Stimulated activated naive CD8-positive, alpha-beta T cell treated with anti-CD3 and anti-CD28 coated beads, Interleukin-15, Interleukin-2, amounts not matched to agents 100 U/mL and 50 U/mL, for 24 hours (primary cell): Measurements from ENCODE around the gene HEMK1.
A peak's percentile ranks its signal among the peaks of the same experiment; 100 is the strongest.

Experiments used
- ATAC-seq: fragments of 150-1000 bp; cut with Tn5 transposase; one replicate; pipeline ENCODE4 v1.10.0; 2021
- DNase-seq: peaks from one replicate; pipeline ENCODE4 v3.0.0; 2021

Gene HEMK1

DNA sequence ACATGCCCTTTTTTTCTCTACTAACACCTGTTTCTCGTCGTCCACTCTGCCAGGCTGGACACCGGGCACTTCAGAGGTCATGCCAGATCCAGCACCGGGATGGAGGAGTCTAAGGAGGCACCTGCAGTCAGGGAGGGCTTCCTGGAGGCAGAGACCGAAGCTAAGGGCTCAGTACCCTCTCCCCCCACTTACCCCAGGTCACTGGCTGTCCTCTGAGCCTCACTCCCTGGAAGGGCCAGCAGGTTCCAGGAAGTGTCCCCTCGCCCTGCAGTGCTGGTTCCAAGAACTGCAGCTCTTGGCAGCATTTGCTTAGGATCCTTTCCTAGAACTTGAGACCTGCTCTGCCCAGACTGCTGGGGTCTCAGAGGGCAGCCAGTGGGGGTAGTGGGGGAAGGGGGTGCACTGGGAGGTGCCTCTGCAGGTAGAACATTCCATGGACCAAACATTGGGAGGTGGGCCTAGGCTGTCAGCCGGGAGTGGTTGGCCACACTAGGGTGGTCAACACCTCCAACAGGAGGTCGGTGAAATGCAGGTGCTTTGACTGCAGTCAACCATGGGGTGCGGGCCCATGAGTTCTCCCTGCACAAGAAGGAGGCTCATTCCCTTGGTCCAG, 30.9 kb downstream of the HEMK1 start:
- ATAC-seq (no peak), DNase-seq (peak; percentile 56)

DNA sequence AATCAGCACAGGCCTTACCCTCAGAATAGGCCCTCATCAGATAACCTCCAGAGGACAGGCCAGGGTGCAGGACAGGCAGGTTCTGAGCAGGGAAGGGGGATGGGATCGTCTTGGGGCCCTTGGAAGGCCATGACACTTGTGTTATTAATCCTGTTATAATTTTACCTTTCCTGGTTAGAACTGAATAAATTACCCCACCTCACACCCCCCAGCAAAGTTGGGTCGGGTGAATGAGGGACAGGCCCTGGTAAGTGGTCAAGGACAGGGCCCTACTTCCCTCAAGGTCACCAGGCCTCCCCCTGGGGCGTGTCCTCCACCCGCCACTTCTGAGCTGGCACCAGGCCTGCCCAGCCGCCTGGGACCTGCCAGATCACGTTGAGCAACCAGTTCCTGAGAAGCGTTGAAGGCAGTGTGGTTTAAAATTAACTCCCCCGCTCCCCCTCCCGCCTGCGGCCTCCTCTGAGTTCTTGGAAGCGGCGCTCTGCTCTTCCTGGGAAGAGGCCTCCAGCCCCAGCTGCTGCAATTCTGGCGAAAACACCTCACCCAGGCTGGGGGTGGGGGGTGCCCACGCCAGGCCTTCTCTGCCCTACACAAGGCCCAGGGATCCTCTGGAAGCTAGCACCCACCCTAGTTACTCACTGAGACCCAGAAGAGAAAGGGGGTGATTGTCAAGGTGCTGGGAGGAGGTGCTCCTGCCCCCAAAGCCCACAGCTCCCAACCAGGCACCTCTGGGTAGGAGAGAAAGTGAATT, 31.7 kb downstream of the HEMK1 start:
- DNase-seq: peak; percentile 90

DNA sequence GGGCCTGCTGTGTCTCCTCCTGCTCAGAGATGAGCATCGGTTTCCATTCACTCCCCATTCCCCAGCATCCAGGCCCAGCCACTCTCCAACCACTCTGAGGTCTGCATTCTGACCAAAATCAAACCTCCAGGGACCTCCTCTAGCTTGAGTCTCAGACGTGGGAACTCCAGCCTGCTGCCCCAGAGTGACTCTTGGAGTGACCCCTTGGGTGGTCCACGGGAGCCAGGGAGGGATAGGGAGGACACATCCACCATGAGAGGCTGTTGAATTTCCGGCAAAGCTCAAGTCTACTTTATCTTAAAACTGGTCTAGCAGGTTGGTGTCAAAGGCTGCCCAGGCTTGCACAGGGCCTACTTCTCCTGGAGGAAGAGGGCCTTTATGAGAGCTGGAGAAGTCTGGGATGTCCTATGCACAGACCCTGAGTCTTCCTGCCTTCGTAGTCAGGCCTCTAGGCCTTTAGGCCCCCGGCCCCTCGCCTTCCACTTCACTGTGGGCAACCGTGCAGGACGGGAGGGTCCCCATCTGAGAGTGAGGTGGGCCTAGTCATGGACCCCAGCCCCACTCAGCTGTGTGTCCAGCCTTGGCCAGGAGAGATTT, 33.4 kb downstream of the HEMK1 start:
- DNase-seq (no peak), ATAC-seq (no peak)

More for the DNA sequence above, 31.7 kb downstream of the HEMK1 start:
- ATAC-seq: peak; percentile 67

DNA sequence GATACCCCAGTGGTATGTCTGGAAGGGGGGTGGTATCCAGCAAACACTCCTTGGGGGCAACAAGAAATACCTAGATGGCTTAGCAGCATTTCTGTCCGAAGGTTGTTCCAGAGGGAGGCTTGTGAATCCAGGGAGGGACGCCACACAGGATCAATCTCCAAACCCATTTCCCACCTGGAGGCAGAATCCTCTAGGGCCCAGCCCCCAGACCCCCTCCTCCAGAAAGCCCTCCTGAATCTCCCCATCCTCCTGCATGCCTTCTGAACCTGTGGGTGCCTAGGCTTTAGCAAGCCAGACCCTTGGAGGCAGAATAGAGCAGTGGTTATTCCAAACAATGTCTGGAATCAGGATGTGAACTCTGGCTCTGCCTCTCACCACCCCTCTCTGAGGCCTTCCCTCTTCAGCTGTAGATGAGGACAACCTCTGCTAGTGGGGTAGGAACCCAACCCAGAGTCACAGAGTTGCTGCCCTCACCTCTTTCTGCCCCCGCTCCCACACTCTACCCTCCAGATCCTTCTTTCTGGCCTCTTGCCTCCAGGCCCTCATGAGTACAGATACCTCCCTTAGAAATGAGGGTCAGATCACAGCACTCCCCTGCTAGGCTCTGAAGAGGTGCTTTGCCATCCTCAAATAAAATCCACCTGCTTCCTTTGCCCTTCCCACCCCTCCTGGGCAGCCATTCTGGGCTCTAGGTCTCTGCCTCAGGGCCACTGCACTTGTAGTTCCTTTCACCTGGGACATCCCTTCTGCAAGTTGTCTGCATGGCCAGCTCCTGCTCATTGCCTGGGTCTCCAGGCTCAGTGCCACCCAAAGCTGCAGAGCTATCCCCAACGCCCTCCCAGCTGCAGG, 34.2 kb downstream of the HEMK1 start:
- DNase-seq (peak; percentile 35), ATAC-seq (no peak)

DNA sequence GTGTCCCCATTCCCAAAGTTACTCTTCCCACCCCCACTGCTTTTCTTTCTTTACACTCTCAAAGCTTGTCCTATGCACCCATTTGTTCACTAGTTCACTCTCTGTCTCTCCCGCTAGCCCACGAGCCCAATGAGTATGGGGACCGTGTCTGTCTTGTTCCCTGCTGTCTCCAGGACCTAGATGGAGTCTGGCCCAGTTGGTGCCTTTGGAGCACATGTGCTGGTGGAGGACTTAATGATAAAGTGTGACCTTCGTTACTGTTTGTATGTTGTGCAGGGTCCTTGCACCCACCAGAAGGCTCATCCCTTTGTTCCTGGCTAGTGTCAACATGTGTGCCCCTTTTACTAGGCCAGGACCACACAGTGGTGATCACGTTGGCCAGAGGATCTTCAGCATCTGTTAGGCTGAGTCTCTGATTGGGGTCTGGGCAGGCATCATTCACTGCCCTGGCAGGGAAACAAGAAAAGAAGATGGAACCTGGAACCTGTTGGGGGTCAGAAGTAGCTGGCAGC, 34.8 kb downstream of the HEMK1 start:
- no peak for ATAC-seq
- DNase-seq: no peak

DNA sequence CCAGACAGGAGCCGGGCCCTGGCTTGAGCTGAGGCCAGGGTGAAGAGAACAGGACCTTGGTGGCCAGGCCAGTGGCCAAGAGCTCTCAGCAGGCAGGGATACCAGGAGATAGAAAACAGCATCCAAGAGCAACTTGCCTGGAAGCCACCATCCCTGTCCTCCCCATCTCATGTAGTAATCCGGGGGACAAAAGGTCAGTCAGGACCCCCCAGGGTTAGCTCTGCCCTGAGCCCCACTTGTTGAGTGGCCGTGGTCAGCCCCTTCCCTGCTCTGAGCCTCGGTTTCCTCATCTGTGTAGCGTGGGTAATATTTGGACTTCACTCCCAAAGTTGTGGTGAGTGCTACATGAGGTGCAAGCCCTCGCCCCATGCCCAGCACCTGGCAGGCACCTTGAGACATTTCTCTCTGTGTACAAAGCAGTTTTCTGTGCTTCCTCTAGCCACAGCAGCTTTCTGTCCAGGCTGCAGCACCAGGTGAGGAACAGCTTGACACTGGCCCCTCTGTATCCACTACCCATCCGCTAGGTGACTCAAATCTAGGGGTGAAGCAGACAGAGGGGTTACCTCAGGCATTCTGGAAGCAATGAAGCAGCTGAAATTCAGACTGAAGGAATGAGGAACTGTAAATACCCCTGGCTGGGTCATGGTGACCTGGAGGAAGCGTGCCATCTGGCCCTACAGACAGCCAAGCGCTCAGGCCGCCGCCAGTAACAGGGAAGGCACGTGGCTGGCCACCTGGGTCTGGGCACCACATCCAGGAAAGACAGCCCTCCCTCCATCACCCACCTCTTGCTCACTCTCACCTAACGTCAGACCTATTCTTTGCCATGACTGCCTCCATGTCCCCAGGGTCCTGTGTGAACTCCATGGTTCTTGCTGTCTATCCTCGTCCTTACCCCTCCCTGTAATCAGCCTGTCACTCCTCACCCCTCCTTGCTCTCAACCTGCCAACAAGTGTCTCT, 35.6 kb downstream of the HEMK1 start:
- DNase-seq (peak; percentile 52), ATAC-seq (no peak)

DNA sequence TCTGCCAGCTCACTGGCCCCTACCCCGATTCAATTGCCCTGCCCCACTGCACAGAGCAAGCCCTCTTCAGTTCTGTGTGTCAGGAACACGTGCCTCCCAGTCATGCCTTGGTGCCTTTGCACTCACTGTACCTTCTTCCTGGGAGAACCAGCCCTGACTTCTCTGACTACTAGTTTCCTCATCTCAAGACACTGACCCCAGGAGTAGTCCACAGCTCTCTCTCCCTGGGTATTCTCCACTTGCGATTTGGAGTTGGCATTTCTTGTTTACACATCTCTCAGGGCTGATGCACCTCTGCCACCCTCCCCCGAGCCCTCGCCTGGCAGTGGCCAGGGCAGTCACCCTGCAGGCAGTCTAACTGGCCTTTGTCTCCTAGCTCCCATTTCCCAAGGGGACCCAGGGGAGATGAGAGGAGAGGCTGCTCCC, 36.6 kb downstream of the HEMK1 start:
- peak; percentile 43 for DNase-seq
- ATAC-seq: no peak

DNA sequence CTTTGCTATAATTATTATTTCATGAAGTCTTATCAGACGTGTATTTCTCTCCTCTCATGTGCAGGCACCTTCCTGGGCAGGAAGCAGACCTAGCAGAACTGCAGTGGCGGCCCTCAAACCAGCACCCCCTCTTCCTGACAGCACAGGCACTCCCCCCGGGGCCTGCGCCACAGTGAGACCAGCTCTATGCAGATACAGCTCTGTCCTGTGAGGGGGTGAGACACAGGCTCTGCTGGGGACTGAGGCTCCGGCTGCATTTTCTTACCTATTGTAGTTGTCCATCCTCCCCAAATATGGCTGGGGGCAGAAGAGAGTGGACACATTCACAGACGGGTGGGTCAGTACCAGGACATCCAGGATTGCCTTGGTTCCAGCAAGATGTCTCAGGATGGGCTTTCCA, 37.3 kb downstream of the HEMK1 start:
- peak; percentile 60 for DNase-seq
- no peak for ATAC-seq

DNA sequence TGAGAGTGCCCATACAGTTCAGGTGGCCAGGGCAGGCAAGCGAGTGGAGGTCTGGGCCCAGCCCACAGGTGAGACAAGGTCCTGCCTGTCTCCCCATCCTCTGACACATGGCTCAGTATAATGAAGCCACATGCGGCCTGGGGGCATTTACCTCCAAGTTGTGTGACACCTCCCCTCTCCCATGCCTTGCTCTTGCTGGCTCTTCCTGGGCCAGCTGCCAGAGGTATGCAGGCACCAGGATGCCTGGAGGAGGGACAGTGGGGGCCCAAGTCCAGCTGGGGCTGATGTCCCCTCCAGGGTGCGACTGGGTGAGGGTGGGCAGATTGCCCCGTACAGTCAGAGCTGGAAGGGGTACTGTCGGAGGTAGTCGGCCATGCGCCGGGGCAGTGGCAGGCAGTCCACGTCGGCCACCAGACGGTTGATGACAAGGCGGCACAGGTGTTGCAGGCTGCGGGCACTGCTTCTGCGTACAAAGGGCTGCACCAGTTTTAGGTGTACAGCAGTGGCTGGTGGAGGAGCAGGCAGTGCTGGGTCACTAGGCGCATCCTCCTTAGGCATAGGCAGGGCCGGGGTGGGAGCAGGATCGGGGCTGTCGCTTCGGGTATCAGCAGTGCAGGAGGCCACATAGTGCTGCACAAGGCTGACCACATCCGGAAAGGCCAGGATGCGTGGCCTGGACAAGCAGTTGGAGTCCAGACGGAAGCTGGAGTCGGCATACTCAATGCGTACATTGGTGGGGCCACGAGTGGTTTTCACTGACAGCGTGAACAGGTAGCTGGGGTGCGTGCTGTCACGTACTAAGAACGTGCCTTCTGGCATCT, 38.2 kb downstream of the HEMK1 start:
- ATAC-seq: no peak
- DNase-seq: peak; percentile 57

DNA sequence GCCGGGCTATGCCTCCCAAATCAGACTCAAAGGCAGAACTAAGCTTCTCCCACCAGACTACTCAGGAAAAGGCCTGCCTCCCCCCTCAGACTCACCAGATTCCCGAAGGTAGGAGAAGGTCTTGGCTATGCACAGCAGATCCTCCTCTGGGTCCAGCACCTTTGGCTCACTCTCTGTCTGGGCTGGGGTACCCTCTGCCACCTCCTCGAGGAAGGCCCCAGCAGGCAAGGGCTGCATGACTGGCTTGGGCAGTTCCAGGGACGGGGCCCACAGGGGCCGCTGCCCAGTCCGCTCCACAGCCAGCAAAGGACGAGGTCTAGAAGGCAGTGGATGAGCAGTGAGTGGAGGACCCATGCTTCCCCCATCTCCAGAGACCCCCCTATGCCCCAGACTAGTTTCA, 39.0 kb downstream of the HEMK1 start:
- DNase-seq (peak; percentile 28), ATAC-seq (no peak)

DNA sequence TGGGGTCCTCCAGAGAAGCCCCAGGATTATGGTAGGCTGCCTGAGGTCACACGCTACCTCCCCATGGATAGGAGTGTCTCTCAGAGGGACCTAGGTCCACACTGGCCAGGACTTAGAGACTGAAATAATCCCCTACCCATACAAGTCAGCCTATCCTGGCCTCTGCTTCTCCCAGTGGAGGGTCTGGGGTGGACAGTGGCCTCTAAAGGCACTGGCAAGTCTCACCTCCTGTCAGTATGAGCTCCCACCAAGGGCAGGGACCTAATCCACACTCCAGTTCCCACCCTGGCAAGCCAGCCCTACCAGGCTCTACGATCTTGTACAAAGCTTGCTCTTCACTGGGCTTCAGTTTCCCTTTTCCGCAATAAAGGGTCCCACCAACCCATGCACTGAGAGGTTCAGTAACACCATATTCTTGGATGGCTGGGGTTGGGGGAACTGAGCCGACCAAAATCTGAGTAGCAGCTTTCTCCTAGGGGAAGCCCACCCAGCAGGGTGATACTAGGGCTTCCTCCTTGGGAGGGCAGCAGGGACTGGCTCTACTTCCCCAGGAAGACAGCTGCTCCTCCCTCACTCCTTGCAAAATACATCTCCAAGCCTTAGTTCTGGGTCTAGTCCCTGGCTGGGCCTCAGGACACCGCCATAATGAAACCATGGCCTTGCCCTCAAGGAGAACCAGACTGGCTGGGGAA, 39.9 kb downstream of the HEMK1 start:
- ATAC-seq (no peak), DNase-seq (no peak)

DNA sequence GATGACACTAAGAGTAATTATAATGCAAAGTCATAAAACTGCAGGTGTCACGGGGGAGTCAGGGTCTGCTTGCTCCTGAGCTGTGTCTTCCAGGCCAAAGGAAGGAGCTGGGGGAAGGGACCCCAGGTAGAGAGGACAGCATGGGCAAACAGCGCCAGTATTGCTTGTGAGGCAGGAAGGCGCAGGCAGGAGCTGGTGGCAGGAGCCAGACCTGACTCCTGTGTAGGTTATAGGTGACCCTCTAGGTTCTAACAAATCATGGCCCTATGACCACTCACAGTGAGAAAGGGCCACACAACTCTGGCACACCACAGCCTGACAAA, 40.4 kb downstream of the HEMK1 start:
- DNase-seq: peak; percentile 38
- no peak for ATAC-seq

DNA sequence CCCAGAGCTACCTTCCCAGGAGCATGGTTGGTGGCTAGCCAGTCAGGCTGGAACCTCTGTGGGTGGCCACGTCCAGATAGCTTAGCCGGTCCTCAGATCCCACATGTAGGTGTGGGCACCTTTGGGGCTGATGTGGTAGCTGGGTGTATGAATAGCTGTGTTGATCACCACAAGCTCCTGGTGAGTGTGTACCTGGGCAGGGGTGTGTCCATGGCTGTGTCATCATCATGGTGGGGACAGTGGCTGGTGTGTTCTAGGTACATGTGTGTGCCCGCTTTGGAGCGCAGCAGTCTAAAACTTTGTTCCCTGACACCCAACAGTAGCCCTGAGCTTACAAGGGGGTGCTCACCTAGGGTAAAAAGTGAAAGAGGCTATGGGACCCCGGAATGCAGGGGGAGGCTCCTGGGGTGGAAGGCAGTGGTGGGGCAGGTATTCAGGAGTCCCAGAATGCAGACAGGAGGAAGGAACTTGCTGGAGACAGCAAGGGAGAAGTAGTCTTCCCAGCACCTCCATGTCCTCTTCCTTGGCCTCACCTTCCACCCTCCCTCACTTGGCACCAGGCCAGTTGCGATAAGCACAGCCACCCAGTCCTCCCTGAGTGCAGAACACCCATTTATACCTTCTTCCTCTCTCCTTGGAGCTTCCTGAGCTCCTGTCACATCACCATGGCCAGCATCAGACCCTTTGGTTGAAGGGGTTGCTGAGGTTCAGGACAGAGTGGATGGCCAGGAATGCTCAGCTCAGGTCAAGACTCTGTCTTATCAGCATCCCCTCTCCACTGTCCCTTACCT, 41.1 kb downstream of the HEMK1 start:
- ATAC-seq: no peak
- DNase-seq: peak; percentile 55

DNA sequence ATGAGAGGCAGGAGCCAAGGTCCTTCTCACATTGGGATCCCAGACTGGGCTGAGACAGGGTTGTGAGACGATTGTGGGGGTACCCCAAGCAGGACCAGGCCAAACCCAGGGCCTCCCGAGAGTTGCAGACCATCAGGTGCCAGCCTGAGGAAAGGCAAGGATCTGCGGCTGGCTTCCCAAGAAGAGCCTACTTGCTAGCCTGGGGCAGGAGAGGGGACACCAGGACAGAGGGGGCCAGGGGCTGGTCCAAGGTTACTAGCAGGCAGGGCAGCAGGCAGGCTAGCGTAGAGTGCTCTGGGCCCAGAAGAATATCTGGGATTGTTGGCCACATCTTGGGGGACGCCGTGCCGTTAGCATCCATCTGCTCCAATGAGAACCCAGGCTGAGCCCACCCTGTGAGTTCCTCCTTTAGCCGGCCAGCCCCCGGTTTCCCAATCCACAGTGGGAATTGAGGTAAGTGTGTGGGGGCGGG, 41.7 kb downstream of the HEMK1 start:
- ATAC-seq (no peak), DNase-seq (no peak)

DNA sequence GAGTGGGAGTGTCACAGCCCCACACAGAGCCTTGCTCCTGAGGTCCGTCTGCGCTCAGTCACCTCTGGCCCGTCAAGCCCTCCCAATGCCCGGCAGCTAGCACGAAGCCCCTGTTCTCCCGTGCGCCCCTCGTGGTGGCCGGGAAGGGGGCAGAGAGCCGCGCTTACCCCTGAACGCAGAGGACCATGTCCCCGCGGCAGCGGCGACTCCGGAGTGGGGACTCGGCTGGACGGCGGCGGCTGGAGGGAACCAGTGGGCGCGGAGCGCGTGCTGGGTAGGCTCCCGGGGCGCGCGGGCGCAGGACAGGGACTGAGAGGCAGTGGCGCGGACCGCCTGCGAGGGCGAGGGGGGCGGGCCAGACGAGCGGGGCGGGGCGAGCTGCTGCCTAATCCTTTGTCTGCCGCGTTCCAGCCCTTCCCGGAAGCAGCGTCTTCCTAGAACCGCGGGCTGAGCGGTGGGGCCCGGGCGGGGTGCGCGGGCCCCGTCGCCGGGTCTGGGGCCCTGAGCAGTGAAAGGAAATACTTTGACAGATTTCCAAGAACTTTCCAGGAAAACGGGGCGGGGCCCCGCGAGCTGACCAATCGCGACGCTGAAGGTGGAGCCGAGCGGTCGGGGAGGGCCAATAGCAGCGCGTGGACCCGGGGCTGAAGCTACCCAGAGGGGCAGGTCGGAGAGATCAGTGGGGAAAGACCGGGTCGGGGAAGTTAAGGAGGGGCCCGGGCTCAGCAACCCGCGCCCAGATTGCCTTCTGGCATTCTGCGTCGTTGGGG, 42.3 kb downstream of the HEMK1 start, which contains the start of gene CISH:
CISH (minus strand) TSS at position 311 of the 770 bp plus-strand sequence; CDS start at position 187, 124 bp downstream.
- DNase-seq: peak; percentile 98
- peak; percentile 74 for ATAC-seq

DNA sequence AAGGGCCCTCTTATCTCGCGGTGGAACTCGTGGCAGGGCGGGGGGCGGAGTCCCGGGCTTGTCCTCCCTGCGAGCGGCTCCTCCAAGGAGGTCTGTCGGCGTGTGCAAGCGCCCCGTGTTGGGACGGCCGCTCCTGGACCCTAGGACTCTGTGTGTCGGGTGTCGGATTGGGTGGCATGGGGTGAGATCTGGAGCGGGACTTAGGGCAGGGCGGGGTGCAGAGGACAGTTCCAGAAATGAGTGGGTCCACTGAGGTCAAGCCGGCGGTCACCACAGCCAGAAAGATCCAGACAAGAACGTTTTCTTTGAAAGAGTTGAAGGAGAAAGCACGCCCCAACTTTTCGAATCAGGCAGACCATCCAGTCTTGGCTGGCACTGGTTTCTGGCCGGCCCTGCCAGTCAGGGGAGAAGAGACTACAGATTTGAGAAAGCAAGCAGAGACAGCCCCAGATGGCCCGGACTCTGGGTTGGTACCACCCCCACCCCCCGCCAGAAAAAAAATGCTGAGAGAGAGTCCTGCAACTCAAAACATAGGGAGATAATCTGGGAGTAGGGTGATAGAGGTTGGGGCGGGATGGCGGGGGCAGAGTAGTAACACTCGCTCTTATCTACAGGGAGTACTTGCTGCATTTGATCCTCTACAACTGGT, 43.0 kb downstream of the HEMK1 start:
- DNase-seq: no peak
- ATAC-seq: no peak
